AG04449 (cell line): Measurements from ENCODE around the gene USH2A.

Source experiments
- CTCF ChIA-PET: fragments of 350-600 bp; formaldehyde crosslinking; extraction: SDS; loops from one replicate; lab custom pipeline; 2021; ENCODE audit warnings: antibody characterized with exemption; lab: Yijun Ruan, JAX
- POLR2A ChIA-PET: fragments of 400-600, 350-600 bp; formaldehyde crosslinking; extraction: SDS; loops from one replicate; lab custom pipeline; 2020; ENCODE audit warnings: antibody characterized with exemption, inconsistent platforms; lab: Yijun Ruan, JAX
- DNase-seq: peaks from one replicate; pipeline ENCODE4 v3.0.0-alpha.2; 2010; ENCODE audit warnings: low read depth, low spot score
- H3K4me3 ChIP-seq: 2 replicates; pipeline ENCODE4 v1.5.1; 2011; ENCODE audit warnings: low read depth, mild to moderate bottlenecking, control low read depth, low read length
- CTCF ChIP-seq: IDR thresholded peaks from one replicate; pipeline ENCODE4 v1.5.1; 2011; ENCODE audit warnings: mild to moderate bottlenecking, moderate library complexity, low read length, control low read depth, inconsistent platforms; ENCODE audit not compliant: insufficient read depth; ENCODE audit errors: missing control alignments

Gene USH2A

GRCh38 chr1:216459651-216460207, 36.5 kb upstream of the USH2A start:
- CTCF ChIA-PET, result no interaction called here
- POLR2A ChIA-PET, result no interaction called here
- no peak for DNase-seq
- H3K4me3 ChIP-seq, result no peak overlapping the region
- TF ChIP-seq CTCF, result no peak

- no peak for DNase-seq
- no peak overlapping the region for H3K4me3 ChIP-seq
- ChIA-PET CTCF (no interaction called here), POLR2A (no interaction called here)
- no peak for TF ChIP-seq CTCF
Observed at GRCh38 chr1:216458812-216459211, 35.6 kb upstream of the USH2A start.

GRCh38 chr1:216457356-216457755, 34.1 kb upstream of the USH2A start:
- ChIA-PET POLR2A (no interaction called here), CTCF (no interaction called here)
- no peak overlapping the region for H3K4me3 ChIP-seq
- DNase-seq, result no peak
- no peak for TF ChIP-seq CTCF

- H3K4me3 ChIP-seq, result no peak overlapping the region
- CTCF ChIA-PET, result no interaction called here
- no peak for DNase-seq
- POLR2A ChIA-PET, result no interaction called here
- no peak for TF ChIP-seq CTCF
Observed at GRCh38 chr1:216456682-216457081, 33.4 kb upstream of the USH2A start.

- POLR2A ChIA-PET, result no interaction called here
- no peak for DNase-seq
Observed at GRCh38 chr1:216453777-216454176, 30.5 kb upstream of the USH2A start.

GRCh38 chr1:216450227-216450626, 27.0 kb upstream of the USH2A start:
- no peak overlapping the region for H3K4me3 ChIP-seq
- TF ChIP-seq CTCF, result no peak
- ChIA-PET CTCF (no interaction called here), POLR2A (no interaction called here)
- no peak for DNase-seq

More at GRCh38 chr1:216453777-216454176, 30.5 kb upstream of the USH2A start:
- TF ChIP-seq CTCF, result no peak
- CTCF ChIA-PET, result no interaction called here
- H3K4me3 ChIP-seq, result no peak overlapping the region
